ENCODE data around the gene SYCP2.

- no peak for TF ChIP-seq EP300 (IDR thresholded peaks at IDR 0.05)
- TF ChIP-seq CTCF (IDR thresholded peaks at IDR 0.05), result no peak
- TF ChIP-seq POLR2AphosphoS5 (IDR thresholded peaks at IDR 0.05), result no peak
Measured at GRCh38 chr20:59931511-59932312, 1.7 kb downstream of the SYCP2 start.
